Spleen (tissue), 11 donors: Measurements from ENCODE around the gene LAYN. TPM values are rescaled to one million over a fixed set of nuclear protein-coding genes. Genes with fewer than 3 reads are reported as not detected.

Experiments
- DNase-seq: peaks from one replicate; pipeline ENCODE4 v3.0.0-alpha.2; 2020
- H3K27ac ChIP-seq, 8 donors: fragments of 200-600 bp; sonication (generic) in 7 of 8; 1 replicate in 4 of 8; 2 replicates in 4 of 8; pipeline versions ENCODE4 v1.5.0 to v1.8.0; 2016 to 2021; ENCODE audit warnings: inconsistent platforms in 4 of 8, mild to moderate bottlenecking in 4 of 8, moderate library complexity in 1 of 8
- H3K27me3 ChIP-seq, 7 donors: fragments of 200-600 bp; sonication (generic) in 6 of 7; replicated peaks in 1 of 7; 1 replicate in 4 of 7; 2 replicates in 3 of 7; pipeline versions ENCODE4 v1.5.0 to v1.8.0; 2016 to 2021; ENCODE audit warnings: inconsistent platforms in 3 of 7, mild to moderate bottlenecking in 1 of 7
- H3K36me3 ChIP-seq, 6 donors: fragments of 200-600 bp; sonication (generic) in 5 of 6; 1 replicate in 4 of 6; 2 replicates in 2 of 6; pipeline versions ENCODE4 v1.5.0 to v1.8.0; 2016 to 2021; ENCODE audit warnings: inconsistent platforms in 2 of 6
- H3K4me1 ChIP-seq, 6 donors: fragments of 200-600 bp; sonication (generic) in 5 of 6; 1 replicate in 3 of 6; 2 replicates in 3 of 6; pipeline versions ENCODE4 v1.5.0 to v1.8.0; 2016 to 2021; ENCODE audit warnings: inconsistent platforms in 3 of 6
- H3K4me3 ChIP-seq, 8 donors: fragments of 200-600 bp; sonication (generic) in 7 of 8; 1 replicate in 4 of 8; 2 replicates in 4 of 8; pipeline versions ENCODE4 v1.5.0 to v1.8.0; 2016 to 2021; ENCODE audit warnings: inconsistent platforms in 4 of 8, mild to moderate bottlenecking in 4 of 8, moderate library complexity in 2 of 8
- H3K9me3 ChIP-seq, 8 donors: fragments of 200-600 bp; sonication (generic) in 7 of 8; 1 replicate in 4 of 8; 2 replicates in 4 of 8; pipeline versions ENCODE4 v1.5.0 to v1.8.0; 2016 to 2021; ENCODE audit warnings: inconsistent platforms in 4 of 8
- CTCF ChIP-seq, 11 experiments: fragments of 200-600 bp in 7 of 11; fragments of 450-650 bp in 4 of 11; sonication (generic) in 4 of 11; IDR thresholded peaks in 8 of 11; conservative IDR thresholded peaks in 3 of 11; 1 replicate in 7 of 11; 2 replicates in 4 of 11; pipeline versions ENCODE4 v1.4.0 to v1.8.0; 2016 to 2021; ENCODE audit warnings: antibody characterized with exemption in 11 of 11, inconsistent platforms in 4 of 11, mild to moderate bottlenecking in 1 of 11
- POLR2A ChIP-seq, 3 donors: fragments of 450-650 bp; IDR thresholded peaks; one replicate each; pipeline ENCODE4 v1.5.1; 2017; ENCODE audit warnings: antibody characterized with exemption in 3 of 3, mild to moderate bottlenecking in 1 of 3
- POLR2AphosphoS5 ChIP-seq, 3 donors: sonication (generic); formaldehyde crosslinking; IDR thresholded peaks; one replicate each; pipeline ENCODE4 v1.5.1; 2017; ENCODE audit warnings: antibody characterized with exemption in 3 of 3
- WGBS, 5 donors: extraction: QIAGEN DNeasy Blood & Tissue Kit in 3 of 5; methylation state at CpG; one replicate each; pipeline versions ENCODE4 v1.1.5 to v1.1.7; 2013 to 2018; 5-methylcytosine and 5-hydroxymethylcytosine counted together
- intact Hi-C: fragments of 100-400 bp; cut with DNase I; formaldehyde crosslinking; loops from one replicate; pipeline ENCODE4 v1.15.0; 2023; ENCODE audit warnings: low total_unique reads
- polyA plus RNA-seq, 3 donors: library from polyadenylated mRNA; stranded (reverse); fragments of 200-250 nt; gene quantifications; one replicate each; pipeline ENCODE4 v1.2.1, GENCODE V29; 2013
- total RNA-seq, 7 donors: library from RNA; depleted of rRNA in 3 of 7; stranded (reverse); fragments of >200 nt in 3 of 7; fragmentation: NEBNext Ultra II Directional in 4 of 7; extraction: Animal tissue kit (Norgen Biotek cat#: 25700) in 4 of 7; gene quantifications; one replicate each; pipeline versions ENCODE4 v1.1.0 to v1.2.1, GENCODE V29; 2016 to 2021
- donor health status: healthy with polysubstance abuse.
- donor health status: DM: no; HTN: no; CAD: no; lungs with moderate emphysema.
- donor health status: DM: no; HTN: no; CAD: no.
- donor health status: Bipolar disorder and iron deficiency.
- donor health status: healthy.
- donor health status: DM: no; HTN: no; CAD: no.
- donor health status: DM: yes; HTN: yes; CAD: no.

Gene LAYN
- total and polyA plus RNA-seq, 10 donors = 3.1 to 14.7 (median 10.0) TPM

DNA sequence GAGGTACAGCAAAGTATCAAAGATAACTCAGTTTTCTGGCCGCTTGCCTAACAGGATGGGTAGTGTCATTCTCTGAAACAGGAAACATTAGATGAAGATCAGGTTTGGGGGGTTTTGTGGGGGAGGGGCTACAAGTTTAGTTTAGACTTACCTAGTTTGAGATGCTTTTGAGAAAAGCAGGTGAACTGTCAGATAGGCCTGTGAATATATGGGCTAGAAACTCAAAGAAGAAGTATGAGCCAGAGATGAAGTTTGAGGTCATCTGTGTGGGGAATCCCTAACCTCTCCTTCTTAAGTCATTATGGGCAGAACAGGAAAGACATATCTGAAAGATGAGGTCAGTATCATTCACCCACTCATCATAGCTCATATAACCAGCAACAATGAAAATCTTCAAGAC lies 14.0 kb upstream of the LAYN start:
- WGBS, 5 donors = 57 to 89% (median 74%) methylated on average over 1 of the region's 1 CpG
- Histone ChIP-seq H3K4me1 (no peaks in the 10 kb centered on the region), H3K4me3 (no peak overlapping the region), H3K27ac (no peak overlapping the region), H3K27me3 (no peaks in the 10 kb centered on the region), H3K36me3 (no peaks in the 10 kb centered on the region), H3K9me3 (no peaks in the 10 kb centered on the region)
- TF ChIP-seq CTCF (IDR thresholded peaks at IDR 0.05 in 8 of 11, conservative IDR thresholded peaks at IDR 0.05 in 3 of 11) = no peak
- no peak for TF ChIP-seq POLR2A (IDR thresholded peaks at IDR 0.05)
- TF ChIP-seq POLR2AphosphoS5 (IDR thresholded peaks at IDR 0.05) = no peak
- intact Hi-C loops = no loop called here
- no peak for DNase-seq

GRCh38 chr11:111527279-111527678 lies 13.2 kb upstream of the LAYN start:
- DNase-seq = no peak
- Histone ChIP-seq H3K4me3 (no peak overlapping the region), H3K27me3 (no peaks in the 10 kb centered on the region), H3K9me3 (no peaks in the 10 kb centered on the region), H3K27ac (no peak overlapping the region), H3K36me3 (no peaks in the 10 kb centered on the region), H3K4me1 (no peaks in the 10 kb centered on the region)
- intact Hi-C loops = no loop called here
- TF ChIP-seq CTCF (IDR thresholded peaks at IDR 0.05 in 8 of 11, conservative IDR thresholded peaks at IDR 0.05 in 3 of 11) (no peak), POLR2A (IDR thresholded peaks at IDR 0.05) (no peak)
- WGBS, 5 donors = 71 to 97% (median 79%) methylated on average over 1 of the region's 1 CpG

DNA sequence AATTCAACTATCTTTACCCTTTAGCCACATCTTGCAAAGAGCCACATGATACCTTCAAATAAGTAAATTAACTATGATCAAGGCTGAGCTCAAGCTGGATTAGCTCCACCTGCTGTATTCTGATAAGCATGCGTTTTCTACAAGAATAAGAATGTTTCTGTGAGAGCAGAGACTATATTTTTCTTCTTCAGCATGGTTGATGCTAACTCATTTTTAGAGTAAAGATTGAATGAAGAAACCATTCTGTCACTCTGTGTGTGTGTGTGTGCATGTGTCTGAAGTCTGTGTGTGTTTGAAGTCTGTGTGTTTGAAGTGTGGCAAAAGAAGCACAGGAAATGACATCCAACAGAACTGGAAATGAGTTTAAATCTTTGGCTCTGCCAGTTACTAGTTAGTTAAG lies 12.0 kb upstream of the LAYN start:
- 29 to 45% (median 39%) methylated on average over 1 of the region's 1 CpG for WGBS, 5 donors
- Histone ChIP-seq H3K9me3 (no peaks in the 10 kb centered on the region), H3K4me1 (no peaks in the 10 kb centered on the region), H3K36me3 (no peaks in the 10 kb centered on the region), H3K27me3 (no peaks in the 10 kb centered on the region), H3K4me3 (no peak overlapping the region), H3K27ac (no peak overlapping the region)
- no peak for DNase-seq
- no peak for TF ChIP-seq CTCF (IDR thresholded peaks at IDR 0.05 in 8 of 11, conservative IDR thresholded peaks at IDR 0.05 in 3 of 11)
- TF ChIP-seq POLR2AphosphoS5 (IDR thresholded peaks at IDR 0.05) = no peak
- TF ChIP-seq POLR2A (IDR thresholded peaks at IDR 0.05) = no peak
- intact Hi-C loops = no loop called here

DNA sequence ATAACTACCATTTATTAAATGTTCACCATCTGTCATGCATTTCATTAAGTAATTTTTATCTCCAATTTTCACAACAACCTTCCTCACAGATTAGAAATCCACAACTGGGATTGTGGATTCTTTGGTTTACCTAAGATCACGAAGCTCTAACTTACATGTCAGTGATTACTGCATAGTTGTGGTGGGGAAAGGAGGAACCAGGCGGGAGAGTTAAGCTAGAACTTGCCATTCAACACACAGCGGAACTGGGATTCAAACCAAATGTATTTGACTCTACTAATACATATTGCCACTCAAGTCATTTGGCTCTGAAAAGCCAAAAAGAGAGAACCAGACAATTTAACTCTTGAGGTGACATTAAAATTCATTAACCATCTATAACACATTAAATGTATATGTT lies 10.4 kb upstream of the LAYN start:
- intact Hi-C loops = no loop called here
- 48 to 80% (median 62%) methylated on average over 3 of the region's 3 CpGs for WGBS, 5 donors

More for the DNA sequence above, 10.4 kb upstream of the LAYN start:
- Histone ChIP-seq H3K27ac (no peak overlapping the region), H3K4me1 (no peaks in the 10 kb centered on the region), H3K27me3 (peaks cover 0 to 3% (median 0%) of the 10 kb centered on the region in 7 donors), H3K9me3 (no peaks in the 10 kb centered on the region), H3K4me3 (no peak overlapping the region), H3K36me3 (no peaks in the 10 kb centered on the region)
- DNase-seq = no peak
- TF ChIP-seq POLR2A (IDR thresholded peaks at IDR 0.05) (no peak), POLR2AphosphoS5 (IDR thresholded peaks at IDR 0.05) (no peak), CTCF (IDR thresholded peaks at IDR 0.05 in 8 of 11, conservative IDR thresholded peaks at IDR 0.05 in 3 of 11) (no peak)
